HepG2 (cell line): ENCODE results near the gene FILIP1. TPM values are rescaled to one million over a fixed set of nuclear protein-coding genes. Genes with fewer than 3 reads are reported as not detected.
A peak's percentile ranks its signal among the peaks of the same experiment; 100 is the strongest.

ENCODE experiments used
- AGO1 ChIP-seq: fragments of 200-400 bp; formaldehyde crosslinking; IDR thresholded peaks from 2 replicates; pipeline ENCODE4 v1.6.1; 2017; ENCODE audit warnings: mild to moderate bottlenecking, low read depth, low read length, moderate library complexity; ENCODE audit not compliant: poor library complexity, severe bottlenecking
- AHR ChIP-seq: IDR thresholded peaks from 2 replicates; pipeline ENCODE4 v1.6.1; 2018; ENCODE audit warnings: missing genetic modification reagents, missing compliant biosample characterization
- ATF3 ChIP-seq: sonication (generic); formaldehyde crosslinking; IDR thresholded peaks from 2 replicates; pipeline ENCODE4 v1.4.0; 2020; ENCODE audit warnings: missing genetic modification reagents
- ATF4 ChIP-seq, 2 experiments: fragments of 450-650 bp in 1 of 2; sonication (generic) in 1 of 2; formaldehyde crosslinking; IDR thresholded peaks; 2 replicates each; pipeline versions ENCODE4 v1.5.0 to v1.8.0; 2020 to 2022; ENCODE audit warnings: mild to moderate bottlenecking in 1 of 2, missing genetic modification reagents in 1 of 2
- HMGXB4 ChIP-seq, 2 experiments: sonication (generic) in 1 of 2; formaldehyde crosslinking in 1 of 2; IDR thresholded peaks; 2 replicates each; pipeline versions ENCODE4 v1.4.0 to v1.6.1; 2018 to 2020; ENCODE audit warnings: missing genetic modification reagents in 2 of 2, borderline replicate concordance in 1 of 2, low read depth in 1 of 2, mild to moderate bottlenecking in 1 of 2, missing biosample characterization in 1 of 2
- MIXL1 ChIP-seq: IDR thresholded peaks from 2 replicates; pipeline ENCODE4 v1.6.1; 2016
- MXD4 ChIP-seq: IDR thresholded peaks from 2 replicates; pipeline ENCODE4 v1.6.1; 2016; ENCODE audit warnings: mild to moderate bottlenecking, missing biosample characterization, missing genetic modification reagents
- NCOA5 ChIP-seq: sonication (generic); formaldehyde crosslinking; IDR thresholded peaks from 2 replicates; pipeline ENCODE4 v1.4.0; 2020; ENCODE audit warnings: missing genetic modification reagents
- NPAS2 ChIP-seq: sonication (generic); formaldehyde crosslinking; IDR thresholded peaks from 2 replicates; pipeline ENCODE4 v1.8.0; 2022; ENCODE audit warnings: mild to moderate bottlenecking, missing genetic modification reagents, borderline replicate concordance
- ZFP90 ChIP-seq: sonication (generic); formaldehyde crosslinking; IDR thresholded peaks from 2 replicates; pipeline ENCODE4 v1.8.0; 2022; ENCODE audit warnings: missing genetic modification reagents, mild to moderate bottlenecking, inconsistent platforms, borderline replicate concordance
- ZHX2 ChIP-seq, 2 experiments: sonication (generic) in 1 of 2; formaldehyde crosslinking in 1 of 2; IDR thresholded peaks; 2 replicates each; pipeline versions ENCODE4 v1.6.1 to v1.9.0; 2014 to 2022; ENCODE audit warnings: antibody characterized with exemption in 1 of 2, borderline replicate concordance in 1 of 2, inconsistent platforms in 1 of 2, low read depth in 1 of 2, missing genetic modification reagents in 1 of 2
- ZNF224 ChIP-seq: sonication (generic); formaldehyde crosslinking; IDR thresholded peaks from 2 replicates; pipeline ENCODE4 v1.5.0; 2020; ENCODE audit warnings: mild to moderate bottlenecking, missing genetic modification reagents
- ZNF253 ChIP-seq: sonication (generic); formaldehyde crosslinking; IDR thresholded peaks from 2 replicates; pipeline ENCODE4 v1.8.0; 2022; ENCODE audit warnings: mild to moderate bottlenecking, missing genetic modification reagents, borderline replicate concordance
- ZNF337 ChIP-seq: sonication (generic); formaldehyde crosslinking; IDR thresholded peaks from 2 replicates; pipeline ENCODE4 v1.5.1; 2020; ENCODE audit warnings: missing genetic modification reagents, low read depth, mild to moderate bottlenecking, borderline replicate concordance
- ZNF569 ChIP-seq: sonication (generic); formaldehyde crosslinking; IDR thresholded peaks from 2 replicates; pipeline ENCODE4 v1.5.0; 2020; ENCODE audit warnings: mild to moderate bottlenecking, missing genetic modification reagents, moderate library complexity, borderline replicate concordance
- ZNF644 ChIP-seq: IDR thresholded peaks from 2 replicates; pipeline ENCODE4 v1.6.1; 2016; ENCODE audit warnings: low read depth
- ZNF674 ChIP-seq: sonication (generic); formaldehyde crosslinking; IDR thresholded peaks from 2 replicates; pipeline ENCODE4 v1.5.0; 2020; ENCODE audit warnings: low read depth, mild to moderate bottlenecking, missing genetic modification reagents
- ZNF75D ChIP-seq: sonication (generic); formaldehyde crosslinking; IDR thresholded peaks from 2 replicates; pipeline ENCODE4 v1.8.1; 2023; ENCODE audit warnings: missing genetic modification reagents, mild to moderate bottlenecking, borderline replicate concordance
- ZNF776 ChIP-seq: sonication (generic); formaldehyde crosslinking; IDR thresholded peaks from 2 replicates; pipeline ENCODE4 v1.4.0; 2020; ENCODE audit warnings: mild to moderate bottlenecking, missing genetic modification reagents
- ZNF781 ChIP-seq: sonication (generic); formaldehyde crosslinking; IDR thresholded peaks from 2 replicates; pipeline ENCODE4 v1.5.1; 2020; ENCODE audit warnings: borderline replicate concordance, mild to moderate bottlenecking, missing genetic modification reagents; ENCODE audit errors: not compliant biosample characterization
- polyA plus RNA-seq, 8 experiments: library from polyadenylated mRNA; depleted of rRNA in 3 of 8; stranded (reverse) in 7 of 8; unstranded in 1 of 8; fragments of >200 nt; fragmentation: Illumina TruSeq in 4 of 8; extraction: Trizol in 4 of 8; gene quantifications; 2 replicates each; pipeline versions ENCODE4 v1.2.1 to v1.2.3, GENCODE V29; 2011 to 2016; ENCODE audit warnings: low read depth in 4 of 8, missing spikeins in 1 of 8, mixed read lengths in 1 of 8; ENCODE audit not compliant: insufficient read depth in 1 of 8
- total RNA-seq, 5 experiments: library from RNA; depleted of rRNA; stranded (reverse); fragments of >200 nt; fragmentation: Illumina TruSeq; extraction: Trizol; gene quantifications; 2 replicates each; pipeline ENCODE4 v1.2.3, GENCODE V29; 2016; ENCODE audit warnings: low read depth in 1 of 5

Gene FILIP1
- total and polyA plus RNA-seq, 2 of the 13 experiments (the other 11 are each of a cell fraction or from before 2014, with no cell fraction given), result not detected

GRCh38 chr6:75524322-75524972 lies 30.8 kb upstream of the FILIP1 start (continued):
- TF ChIP-seq ZHX2 (IDR thresholded peaks at IDR 0.05; ENCODE audit: low read depth), result no peak
- no peak for TF ChIP-seq ZHX2 (CRISPR knock-in tag; IDR thresholded peaks at IDR 0.05; ENCODE audit: borderline replicate concordance)
- TF ChIP-seq ZNF776 (CRISPR knock-in tag), result no peak
- TF ChIP-seq ZNF253 (CRISPR knock-in tag), result no peak
- TF ChIP-seq ATF4 (CRISPR knock-in tag; IDR thresholded peaks at IDR 0.05), result peak in 1 of 2 experiments; percentile 78; a peak in 2 of 4 replicates
- no peak for TF ChIP-seq MXD4 (CRISPR knock-in tag)
- no peak for TF ChIP-seq HMGXB4 (CRISPR knock-in tag; IDR thresholded peaks at IDR 0.05; ENCODE audit: borderline replicate concordance in 1 of 2, low read depth in 1 of 2)
- no peak for TF ChIP-seq NCOA5 (CRISPR knock-in tag)
- no peak for TF ChIP-seq ZNF781 (CRISPR knock-in tag)
- 0 out of 2 replicates have a peak, but pooled peaks have one; percentile 12 for TF ChIP-seq ZNF644 (CRISPR knock-in tag)
- TF ChIP-seq ZFP90 (CRISPR knock-in tag), result no peak
- TF ChIP-seq NPAS2, result no peak
- peak; percentile 81; the same call in 1 of the 2 replicates for TF ChIP-seq MIXL1 (CRISPR knock-in tag)
- no peak for TF ChIP-seq AHR (CRISPR knock-in tag)
- no peak for TF ChIP-seq ZNF569 (CRISPR knock-in tag)
- TF ChIP-seq ATF3 (CRISPR knock-in tag), result peak; percentile 50; the same call in 1 of the 2 replicates
- no peak for TF ChIP-seq AGO1
- no peak for TF ChIP-seq ZNF674 (CRISPR knock-in tag)
- no peak for TF ChIP-seq ZNF75D (CRISPR knock-in tag)
- no peak for TF ChIP-seq ZNF337
- no peak for TF ChIP-seq ZNF224 (CRISPR knock-in tag)
